Measurements from ENCODE around the gene ANKMY1. TPM values are rescaled to one million over a fixed set of nuclear protein-coding genes. Genes with fewer than 3 reads are reported as not detected.

The ANKMY1 gene
- total and polyA plus RNA-seq, 2 experiments from 2014 or later: 2.3 to 8.9 TPM

- TF ChIP-seq ZNF462 (CRISPR knock-in tag; IDR thresholded peaks at IDR 0.05) (no peak), ETS1 (IDR thresholded peaks at IDR 0.05) (no peak), POLR2AphosphoS5 (IDR thresholded peaks at IDR 0.05; ENCODE audit: low read depth) (no peak), CTCF (conservative IDR thresholded peaks at IDR 0.05; ENCODE audit: low read depth in 2 of 2) (no peak)
Observed at GRCh38 chr2:240498958-240499260, 58.9 kb downstream of the ANKMY1 start (continued).

GRCh38 chr2:240498171-240498957 lies 59.4 kb downstream of the ANKMY1 start:
- Histone ChIP-seq H2AFZ (no peak overlapping the region), H3F3A (replicated peaks; ENCODE audit: low read depth) (no peaks in the 10 kb centered on the region), H4K20me1 (replicated peaks; ENCODE audit: insufficient read depth) (no peaks in the 10 kb centered on the region), H3K27ac (ENCODE audit: low read depth) (no peak overlapping the region), H3K79me2 (replicated peaks; ENCODE audit: insufficient read depth) (no peaks in the 10 kb centered on the region), H3K27me3 (ENCODE audit: insufficient read depth) (no peaks in the 10 kb centered on the region), H3K9me2 (ENCODE audit: insufficient read depth) (peaks cover 6% of the 10 kb centered on the region; the same call in 1 of the 2 replicates), H3K36me3 (ENCODE audit: insufficient read depth) (no peaks in the 10 kb centered on the region), H3K4me2 (no peak overlapping the region), H3K4me1 (ENCODE audit: insufficient read depth) (no peaks in the 10 kb centered on the region), H3K4me3 (no peak overlapping the region)
- TF ChIP-seq EZH2 (IDR thresholded peaks at IDR 0.05; ENCODE audit: low read depth, unreplicated experiment) (no peak), REST (IDR thresholded peaks at IDR 0.05; ENCODE audit: unreplicated experiment) (no peak), CTCF (conservative IDR thresholded peaks at IDR 0.05; ENCODE audit: low read depth in 2 of 2) (no peak)
- Mint-ChIP-seq H3K9me3 (peaks cover 31% of the 10 kb centered on the region), H3K27me3 (ENCODE audit: insufficient read depth, low read depth, poor library complexity) (peaks cover 11% of the 10 kb centered on the region), H3K4me3 (no peak overlapping the region), H3K27ac (no peak overlapping the region), H3K4me1 (no peaks in the 10 kb centered on the region; the same call in 2 of the 3 replicates), H3K36me3 (ENCODE audit: low read depth) (peaks cover 16% of the 10 kb centered on the region)
- no peak for ATAC-seq
- DNase-seq (ENCODE audit: low spot score): no peak
